Activated CD8-positive, alpha-beta memory T cell treated with anti-CD3 and anti-CD28 coated beads, Interleukin-2, amount 50 U/mL, for 24 hours (primary cell): ENCODE measurements around the gene DCST1.

ENCODE experiments used
- DNase-seq: peaks from one replicate; pipeline ENCODE4 v3.0.0-alpha.2; 2020; ENCODE audit errors: extremely low read depth

DCST1 gene

GRCh38 chr1:155013632-155014031, 20.0 kb upstream of the DCST1 start:
- DNase-seq = no peak

GRCh38 chr1:155014709-155015508, 18.7 kb upstream of the DCST1 start:
- DNase-seq = no peak

GRCh38 chr1:155015527-155016230, 17.9 kb upstream of the DCST1 start:
- DNase-seq = no peak

- DNase-seq = no peak
These were observed 17.3 kb upstream of the DCST1 start for GRCh38 chr1:155016231-155016831.

DNA sequence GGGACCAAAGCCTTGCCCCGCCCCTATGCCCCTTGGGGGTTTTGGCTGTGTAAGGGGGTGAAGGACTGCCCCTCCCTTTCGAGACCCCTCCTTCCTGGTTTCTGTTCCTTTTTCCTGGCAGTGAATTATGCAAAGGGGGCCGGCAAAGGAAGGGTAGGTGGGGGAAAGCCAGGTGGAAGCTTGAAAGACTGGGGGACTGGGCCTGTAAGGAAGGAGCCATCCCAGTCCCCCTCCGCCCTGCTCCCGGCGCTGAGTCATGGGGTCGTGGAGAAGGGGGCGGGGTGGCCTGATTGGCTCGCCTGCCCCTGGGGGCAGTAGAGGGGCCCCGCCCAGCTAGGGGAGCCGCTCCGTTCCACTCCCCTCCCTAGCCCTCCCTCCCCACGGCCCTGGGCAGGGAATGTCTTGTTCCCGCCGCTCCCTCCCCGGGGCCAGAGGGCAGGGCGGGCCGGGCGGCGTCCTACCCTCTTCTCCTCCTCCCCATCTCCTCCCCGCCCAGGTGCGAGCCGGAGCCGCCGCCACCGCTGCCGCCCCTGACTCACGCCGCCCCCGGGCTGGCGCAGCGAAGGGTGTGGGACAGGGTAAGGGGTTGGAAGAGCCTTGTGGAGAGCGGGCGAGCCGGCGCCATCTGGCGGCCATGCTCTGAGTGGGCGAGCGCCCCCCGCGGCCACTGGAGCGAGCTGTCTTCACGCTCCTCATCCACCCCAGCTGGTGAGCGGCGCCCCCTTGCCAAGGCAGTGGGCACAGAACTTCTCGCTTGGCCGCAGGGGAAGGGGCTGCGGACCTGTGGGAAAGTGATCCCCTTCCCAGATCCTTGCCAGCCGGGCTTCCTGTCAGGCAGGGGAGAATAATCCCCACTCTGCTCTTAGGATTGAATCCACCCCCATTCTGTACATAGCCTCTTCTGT, 16.3 kb upstream of the DCST1 start:
- peak; percentile 61 for DNase-seq

DNA sequence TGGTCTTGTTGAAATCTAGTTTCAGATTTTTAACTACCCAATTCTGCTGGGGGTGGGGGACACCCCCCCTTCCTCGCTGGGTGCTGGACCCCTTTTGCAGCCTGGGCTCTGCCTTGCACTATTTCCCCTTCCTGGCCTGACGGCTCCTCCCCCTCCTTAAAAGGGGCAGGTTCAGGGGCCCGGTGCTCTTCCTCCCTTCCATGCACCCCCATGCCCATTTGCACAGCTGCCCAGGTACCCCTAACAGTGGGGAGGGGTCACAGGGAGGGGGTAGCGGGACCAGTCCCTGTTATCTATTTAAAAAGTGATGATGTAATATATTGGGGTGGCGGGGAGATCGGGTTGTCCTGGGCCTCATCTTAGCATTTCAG, 15.7 kb upstream of the DCST1 start:
- no peak for DNase-seq

GRCh38 chr1:155018617-155019348, 14.8 kb upstream of the DCST1 start:
- DNase-seq = no peak

DNA sequence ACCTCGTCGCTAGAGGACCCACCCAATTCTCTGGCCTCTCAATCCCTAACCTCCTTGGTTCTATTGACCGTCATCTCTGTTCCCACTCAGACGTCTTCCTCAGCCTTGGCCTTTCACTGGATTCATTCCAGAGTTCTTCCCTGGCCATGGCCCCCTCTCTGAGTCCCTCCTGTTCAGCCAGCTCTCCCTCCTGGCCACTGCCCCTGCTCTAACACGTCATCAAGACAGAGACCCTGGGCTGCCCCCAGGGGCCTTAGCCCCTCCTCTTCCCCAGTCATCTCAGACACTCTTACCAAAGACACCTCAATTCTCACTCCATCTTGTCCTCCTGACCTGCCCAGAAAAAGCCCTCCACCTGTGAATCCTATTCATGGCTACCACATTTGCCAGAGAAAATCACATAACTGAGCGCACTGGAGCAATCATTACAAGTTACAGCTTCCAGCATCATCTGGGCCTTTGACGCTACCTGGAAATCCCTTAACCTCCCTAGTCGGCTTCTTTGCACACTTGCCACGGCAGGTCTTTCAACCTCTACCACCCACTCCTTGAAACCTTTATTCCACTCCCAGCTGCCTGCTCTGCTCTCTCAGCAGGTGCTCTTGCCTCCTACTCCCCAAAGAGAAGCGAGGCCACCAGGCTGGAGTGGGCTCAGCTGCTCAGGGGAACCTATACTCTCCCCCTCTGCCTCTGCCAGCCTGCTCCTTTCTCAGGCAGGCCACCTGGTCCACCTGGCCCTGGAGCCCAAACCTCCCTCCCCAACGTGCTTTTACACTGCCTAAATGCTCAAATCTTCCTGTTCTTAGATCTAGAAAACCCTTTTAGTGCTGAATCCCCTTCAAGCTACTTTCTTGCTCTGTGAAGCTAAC, 14.0 kb upstream of the DCST1 start:
- no peak for DNase-seq

DNA sequence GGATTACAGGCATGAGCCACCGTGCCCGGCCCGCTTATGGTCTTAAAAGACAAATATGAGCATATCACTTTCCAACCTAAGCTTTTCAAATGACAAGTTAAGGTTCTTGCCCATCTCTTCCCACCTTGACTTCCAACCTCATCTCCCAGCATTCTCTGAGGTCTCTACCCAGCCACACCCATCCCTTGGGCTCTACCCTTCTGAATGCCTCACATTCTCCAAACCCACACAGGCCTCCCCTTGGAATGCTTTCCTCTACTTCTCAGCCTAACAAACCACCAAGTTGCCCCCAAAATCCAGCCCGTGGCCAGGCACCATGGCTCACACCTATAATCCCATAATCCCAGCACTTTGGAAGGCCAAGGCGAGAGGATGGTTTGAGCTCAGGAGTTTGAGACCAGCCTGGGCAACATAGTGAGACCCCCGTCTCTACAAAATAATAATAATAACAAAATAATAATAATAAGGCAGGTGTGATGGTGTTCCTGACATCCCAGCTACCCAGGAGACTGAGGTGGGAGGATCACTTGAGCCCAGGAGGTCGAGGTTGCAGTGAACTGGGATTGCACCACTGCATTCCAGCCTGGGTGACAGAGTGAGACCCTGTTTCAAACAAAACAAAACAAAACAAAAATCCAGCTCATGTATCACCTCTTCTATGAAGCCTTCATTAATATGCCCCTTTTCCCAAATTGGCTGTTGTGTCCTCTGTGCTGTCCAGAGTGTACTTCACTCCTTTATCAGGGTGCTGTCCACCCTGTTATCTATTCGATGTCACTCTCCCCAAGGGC, 11.3 kb upstream of the DCST1 start:
- no peak for DNase-seq

DNA sequence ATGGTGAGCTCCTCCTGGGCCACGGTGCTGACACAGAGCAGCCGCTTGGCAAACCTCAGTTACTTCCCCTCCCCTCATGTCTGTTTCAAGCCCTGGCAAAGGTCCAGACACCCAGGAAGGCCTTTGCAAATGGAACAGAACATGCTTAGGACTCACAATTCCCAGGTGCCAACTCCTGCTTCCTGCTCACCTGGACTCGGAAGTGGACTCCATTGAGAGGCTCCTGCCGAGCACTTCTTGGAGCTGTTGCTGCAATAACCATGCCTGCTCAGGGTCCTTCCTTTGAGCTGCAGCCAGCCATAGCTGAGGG, 10.7 kb upstream of the DCST1 start:
- DNase-seq = no peak

- no peak for DNase-seq
These were observed 10.0 kb upstream of the DCST1 start for GRCh38 chr1:155023627-155024026.

DNA sequence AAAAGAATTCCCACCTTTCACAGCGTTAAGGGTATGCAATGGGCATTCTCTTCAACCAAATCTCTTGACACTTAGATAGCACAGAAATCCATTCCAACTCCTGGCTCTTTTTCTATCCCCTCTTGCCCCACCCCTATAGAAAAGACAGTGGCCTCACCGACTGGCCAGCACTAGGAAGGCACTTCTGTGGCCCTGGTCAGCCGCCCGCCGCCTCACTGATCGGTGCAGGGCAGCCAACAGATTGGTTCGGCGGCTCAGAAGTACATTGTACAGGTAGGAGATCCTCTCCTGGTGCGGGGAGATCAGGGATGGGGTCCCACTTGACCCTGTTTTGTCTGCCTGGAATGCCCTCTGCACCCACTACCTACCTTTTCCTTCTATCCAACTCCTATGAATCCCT, 9.3 kb upstream of the DCST1 start:
- DNase-seq = no peak

GRCh38 chr1:155026154-155026553, 7.5 kb upstream of the DCST1 start:
- DNase-seq = no peak

- DNase-seq = no peak
These were observed 7.0 kb upstream of the DCST1 start for GRCh38 chr1:155026588-155026987.

DNA sequence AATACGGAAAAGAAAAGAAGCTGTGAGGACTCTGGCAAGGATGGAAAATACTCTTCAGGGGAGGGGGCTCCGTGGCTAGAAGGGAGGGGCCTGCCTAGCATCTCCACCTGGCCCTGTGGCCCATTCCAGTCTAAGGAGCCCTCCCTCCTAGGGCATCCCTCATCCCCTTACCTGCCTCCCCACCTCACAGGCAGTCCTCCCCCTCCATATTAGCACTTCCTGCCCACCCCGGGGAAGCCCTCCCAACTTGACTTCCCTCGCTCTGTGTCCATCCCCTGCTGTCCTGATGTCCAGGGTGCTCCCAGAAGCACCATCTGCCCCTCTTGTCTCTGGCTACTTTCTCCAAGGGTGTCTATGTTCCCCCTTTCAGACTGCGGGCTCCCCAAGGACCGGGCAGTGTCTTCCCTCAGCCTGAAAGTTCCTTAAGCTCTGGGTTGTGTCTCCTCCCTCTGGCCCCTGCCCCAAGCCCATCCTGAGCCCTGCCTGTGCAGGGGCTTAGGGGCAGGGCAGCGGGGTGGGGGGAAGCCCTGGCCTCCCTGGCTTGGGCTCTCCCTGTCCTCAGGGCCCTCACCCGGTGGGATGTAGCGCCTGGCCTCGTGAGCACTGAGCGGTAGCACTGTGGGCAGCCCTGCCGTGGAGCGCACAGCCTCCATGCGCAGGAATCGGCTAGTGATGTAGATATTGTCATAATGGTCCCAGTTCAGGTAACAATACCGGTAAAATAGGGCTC, 3.9 kb upstream of the DCST1 start:
- no peak for DNase-seq

DNA sequence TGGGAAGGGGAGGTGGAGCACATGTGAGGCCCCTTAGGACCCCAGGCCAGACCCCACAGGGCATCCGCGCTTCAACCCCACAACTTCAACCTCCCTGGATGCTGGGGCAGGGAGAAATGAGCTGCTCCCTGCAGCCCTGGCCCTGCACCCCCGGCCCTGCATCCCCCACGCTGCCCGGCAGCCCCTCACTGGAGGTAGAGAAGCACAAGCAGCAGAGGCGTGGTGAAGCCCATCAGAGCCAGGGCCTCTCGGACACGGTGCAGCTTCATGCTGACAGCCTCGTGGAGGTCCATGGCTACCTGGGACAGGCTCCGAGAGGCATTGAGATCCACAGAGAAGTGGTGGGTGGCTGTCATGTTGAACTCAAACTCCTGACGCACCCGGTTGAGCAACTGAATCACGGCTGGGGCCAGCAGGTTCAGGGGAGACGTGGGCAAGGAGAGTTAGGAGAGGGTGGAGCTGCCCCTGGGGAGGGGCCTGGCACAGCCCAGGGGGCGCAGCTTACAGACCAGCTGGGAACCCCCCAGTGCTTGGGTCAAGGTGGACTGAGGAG, 3.3 kb upstream of the DCST1 start:
- no peak for DNase-seq

DNA sequence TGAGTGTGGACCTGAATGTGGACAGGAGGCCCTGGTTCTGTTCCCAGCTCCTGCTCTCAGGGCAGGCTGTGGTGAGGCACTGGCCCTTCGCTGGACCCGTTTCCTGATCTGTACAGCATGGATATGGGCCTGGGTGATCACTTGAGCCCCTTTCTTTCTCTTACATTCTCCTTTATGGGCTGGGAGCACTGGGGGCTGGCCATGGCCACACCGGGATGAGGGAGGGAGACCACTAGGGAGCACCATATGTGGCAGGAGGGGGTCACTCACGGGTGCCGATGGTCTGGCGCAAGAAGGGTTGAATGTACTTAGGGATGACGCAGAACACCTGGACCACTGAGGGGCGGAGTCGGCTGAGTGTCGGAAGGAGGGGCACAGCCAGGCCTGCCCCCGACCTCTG, 2.7 kb upstream of the DCST1 start:
- no peak for DNase-seq

DNA sequence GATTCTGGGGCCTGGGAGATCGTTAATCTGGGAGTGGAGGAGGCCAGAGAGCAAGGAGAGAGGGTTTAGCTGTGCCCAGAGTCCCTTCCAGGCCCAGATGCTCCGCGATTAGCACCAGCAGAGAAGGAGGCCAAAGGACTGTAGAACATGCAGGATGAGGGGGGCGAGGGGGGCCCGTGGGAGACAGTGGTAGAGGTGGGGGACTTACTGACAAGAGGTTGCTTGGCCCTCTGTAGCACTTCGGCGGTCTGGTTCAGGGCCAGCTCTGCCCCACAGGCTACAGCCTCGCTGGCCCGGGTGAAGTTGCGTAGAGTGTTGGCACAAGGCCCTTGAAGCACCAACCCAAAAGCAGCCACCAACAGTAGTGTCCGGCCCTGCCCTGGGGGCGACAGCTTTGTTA, 738 bp upstream of the DCST1 start:
- DNase-seq = no peak
